HG03045 (cell line): Measurements from ENCODE around the gene SPO11.

ENCODE experiments used
- ATAC-seq: cut with Tn5 transposase; IDR thresholded peaks from one replicate; pipeline ENCODE4 v1.9.1; 2021; ENCODE audit warnings: mild to moderate bottlenecking, moderate library complexity; ENCODE audit not compliant: unreplicated experiment

Gene SPO11

GRCh38 chr20:57329608-57330221 is at the start of gene SPO11:
Gene SPO11, plus strand, starts transcription at chr20:57329803. Its CDS starts 65 bp downstream, at chr20:57329868.
- ATAC-seq = no peak

- no peak for ATAC-seq
These were observed 49.4 kb upstream of the SPO11 start for GRCh38 chr20:57280221-57280620.

GRCh38 chr20:57281900-57282299 is 47.7 kb upstream of the SPO11 start:
- no peak for ATAC-seq

- no peak for ATAC-seq
These were observed 46.8 kb upstream of the SPO11 start for GRCh38 chr20:57282670-57283361.

- no peak for ATAC-seq
These were observed 45.7 kb upstream of the SPO11 start for GRCh38 chr20:57283860-57284259.

- no peak for ATAC-seq
These were observed 42.4 kb upstream of the SPO11 start for GRCh38 chr20:57287007-57287880.

GRCh38 chr20:57287901-57288300 is 41.7 kb upstream of the SPO11 start:
- no peak for ATAC-seq

- no peak for ATAC-seq
These were observed 40.8 kb upstream of the SPO11 start for GRCh38 chr20:57288651-57289277.

GRCh38 chr20:57289391-57290177 is 40.0 kb upstream of the SPO11 start:
- ATAC-seq = no peak

GRCh38 chr20:57290178-57290484 is 39.5 kb upstream of the SPO11 start:
- ATAC-seq = no peak

GRCh38 chr20:57291003-57291402 is 38.6 kb upstream of the SPO11 start:
- ATAC-seq = no peak

- no peak for ATAC-seq
These were observed 37.9 kb upstream of the SPO11 start for GRCh38 chr20:57291694-57292093.

- ATAC-seq = no peak
These were observed 37.0 kb upstream of the SPO11 start for GRCh38 chr20:57292611-57293010.

- no peak for ATAC-seq
These were observed 35.6 kb upstream of the SPO11 start for GRCh38 chr20:57293995-57294394.

- ATAC-seq = no peak
These were observed 35.1 kb upstream of the SPO11 start for GRCh38 chr20:57294550-57294949.

GRCh38 chr20:57298457-57298856 is 31.1 kb upstream of the SPO11 start:
- ATAC-seq = no peak

GRCh38 chr20:57301026-57301425 is 28.6 kb upstream of the SPO11 start:
- ATAC-seq = no peak

GRCh38 chr20:57306747-57307146 is 22.9 kb upstream of the SPO11 start:
- ATAC-seq = no peak

- ATAC-seq = no peak
These were observed 20.9 kb upstream of the SPO11 start for GRCh38 chr20:57308451-57309271.
